Measurements from ENCODE around the gene MPIG6B.

MPIG6B gene

GRCh38 chr6:31740397-31741223, 17.4 kb downstream of the MPIG6B start:
- DNase-seq (ENCODE audit: low read depth) = peak; percentile 86
- TF ChIP-seq MYC (IDR thresholded peaks at IDR 0.05; ENCODE audit: low read depth, low read length) (no peak), POLR2A (IDR thresholded peaks at IDR 0.05; ENCODE audit: extremely low read depth, insufficient read length) (peak; percentile 28)
- peak overlapping the region; percentile 89 for H3K4me3 ChIP-seq (ENCODE audit: low read depth, low read length)

DNA sequence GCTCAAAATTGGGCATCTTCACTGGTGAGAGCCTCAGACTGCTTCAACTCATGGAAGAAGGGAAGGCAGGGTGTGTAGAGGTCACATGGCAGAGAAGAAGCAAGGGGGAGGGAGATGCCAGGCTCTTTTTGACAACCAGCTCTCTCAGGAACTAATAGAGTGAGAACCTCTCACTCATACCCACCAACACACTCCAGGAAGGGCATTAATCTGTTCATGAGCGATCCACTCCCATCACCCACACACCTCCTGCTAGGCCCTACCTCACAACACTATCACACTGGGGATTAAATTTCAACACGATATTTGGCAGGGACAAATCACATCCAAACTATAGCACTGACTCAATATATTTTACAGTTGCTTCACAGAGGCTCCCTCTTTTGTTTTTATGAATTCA, 18.6 kb downstream of the MPIG6B start:
- no peak overlapping the region for H3K4me3 ChIP-seq (ENCODE audit: low read depth, low read length)

GRCh38 chr6:31742894-31743293, 19.7 kb downstream of the MPIG6B start:
- no peak for DNase-seq (ENCODE audit: low read depth)
- TF ChIP-seq MYC (IDR thresholded peaks at IDR 0.05; ENCODE audit: low read depth, low read length) = no peak
- TF ChIP-seq, protein P1, sequence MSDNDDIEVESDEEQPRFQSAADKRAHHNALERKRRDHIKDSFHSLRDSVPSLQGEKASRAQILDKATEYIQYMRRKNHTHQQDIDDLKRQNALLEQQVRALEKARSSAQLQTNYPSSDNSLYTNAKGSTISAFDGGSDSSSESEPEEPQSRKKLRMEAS (IDR thresholded peaks at IDR 0.05; ENCODE audit: low read depth, low read length) = no peak
- no peak for TF ChIP-seq CTCF (IDR thresholded peaks at IDR 0.05; ENCODE audit: low read depth, low read length)
- TF ChIP-seq POLR2A (IDR thresholded peaks at IDR 0.05; ENCODE audit: extremely low read depth, insufficient read length) = no peak
- H3K4me3 ChIP-seq (ENCODE audit: low read depth, low read length) = no peak overlapping the region

More for the DNA sequence above, 18.6 kb downstream of the MPIG6B start:
- TF ChIP-seq POLR2A (IDR thresholded peaks at IDR 0.05; ENCODE audit: extremely low read depth, insufficient read length) (no peak), MYC (IDR thresholded peaks at IDR 0.05; ENCODE audit: low read depth, low read length) (no peak), CTCF (IDR thresholded peaks at IDR 0.05; ENCODE audit: low read depth, low read length) (no peak)
- TF ChIP-seq, protein P1 (IDR thresholded peaks at IDR 0.05; ENCODE audit: low read depth, low read length) = no peak
- DNase-seq (ENCODE audit: low read depth) = no peak

- DNase-seq (ENCODE audit: low read depth) = no peak
- H3K4me3 ChIP-seq (ENCODE audit: low read depth, low read length) = no peak overlapping the region
- TF ChIP-seq MYC (IDR thresholded peaks at IDR 0.05; ENCODE audit: low read depth, low read length) = no peak
Measured at GRCh38 chr6:31744422-31744821, 21.2 kb downstream of the MPIG6B start.

DNA sequence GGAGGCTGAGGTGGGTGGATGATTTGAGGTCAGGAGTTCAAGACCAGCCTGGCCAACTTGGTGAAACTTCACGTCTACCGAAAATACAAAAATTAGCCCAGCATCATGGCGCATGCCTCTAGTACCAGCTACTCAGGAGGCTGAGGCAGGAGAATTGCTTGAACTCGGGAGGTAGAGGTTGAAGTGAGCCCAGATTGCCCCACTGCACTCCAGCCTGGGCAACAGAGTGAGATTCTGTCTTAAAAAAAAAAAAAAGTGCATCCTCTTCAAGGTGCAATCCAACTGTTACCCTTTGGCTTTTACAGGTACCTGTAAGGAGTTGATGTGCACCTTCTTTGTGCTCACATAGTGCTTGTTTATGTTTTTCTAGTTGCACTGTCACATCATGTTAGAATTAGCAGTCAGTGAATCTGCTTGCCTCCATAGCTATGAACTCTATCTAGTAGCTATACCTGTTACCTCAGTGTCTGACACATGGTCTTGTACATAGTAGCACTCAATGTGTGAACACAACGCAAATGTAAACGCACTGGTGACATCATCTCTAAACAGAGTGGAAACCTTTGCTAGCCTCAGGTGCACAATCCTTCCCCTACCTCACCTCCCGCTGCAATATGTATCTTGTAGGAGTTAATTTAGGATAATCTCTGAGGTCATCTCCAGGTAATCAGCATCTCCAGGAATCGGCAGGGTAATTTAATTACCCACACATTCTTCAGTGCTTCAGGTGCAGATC, 26.3 kb downstream of the MPIG6B start:
- no peak for TF ChIP-seq CTCF (IDR thresholded peaks at IDR 0.05; ENCODE audit: low read depth, low read length)
- TF ChIP-seq, protein P1 (IDR thresholded peaks at IDR 0.05; ENCODE audit: low read depth, low read length) = no peak
- TF ChIP-seq POLR2A (IDR thresholded peaks at IDR 0.05; ENCODE audit: extremely low read depth, insufficient read length) = no peak
- TF ChIP-seq MYC (IDR thresholded peaks at IDR 0.05; ENCODE audit: low read depth, low read length) = no peak
- H3K4me3 ChIP-seq (ENCODE audit: low read depth, low read length) = no peak overlapping the region
- DNase-seq (ENCODE audit: low read depth) = no peak

DNA sequence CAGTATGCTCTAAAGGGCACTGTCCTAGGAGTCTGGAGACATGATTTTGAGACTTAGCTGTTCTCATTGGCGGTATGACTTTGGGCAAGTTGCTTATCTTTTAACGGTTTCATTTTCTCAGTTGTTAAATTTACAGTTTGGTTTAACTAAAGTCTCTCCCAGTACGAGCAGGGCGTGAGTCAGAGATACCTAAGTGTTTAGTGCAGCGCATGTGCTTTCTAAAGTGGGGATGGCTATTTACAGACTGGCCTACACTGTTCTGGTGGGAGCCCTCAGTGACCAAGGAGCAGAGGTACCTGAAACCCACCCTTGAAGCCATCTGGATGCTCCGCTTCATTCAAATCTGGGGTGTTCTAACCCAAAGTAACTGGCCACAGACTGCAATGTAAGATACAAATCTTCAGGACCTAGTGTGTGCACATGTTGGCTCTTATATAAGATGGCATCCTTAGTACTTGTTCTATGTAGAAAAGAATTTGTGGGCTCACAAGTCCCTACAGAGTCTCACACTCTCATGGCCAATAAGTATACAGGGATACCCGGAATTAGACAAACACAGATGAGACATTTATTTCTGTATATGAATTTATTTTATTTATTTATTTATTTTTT, 27.3 kb downstream of the MPIG6B start:
- no peak for DNase-seq (ENCODE audit: low read depth)

More for the DNA sequence above, 27.3 kb downstream of the MPIG6B start:
- H3K4me3 ChIP-seq (ENCODE audit: low read depth, low read length) = no peak overlapping the region
- TF ChIP-seq MYC (IDR thresholded peaks at IDR 0.05; ENCODE audit: low read depth, low read length) = no peak
- TF ChIP-seq CTCF (IDR thresholded peaks at IDR 0.05; ENCODE audit: low read depth, low read length) = no peak
- no peak for TF ChIP-seq POLR2A (IDR thresholded peaks at IDR 0.05; ENCODE audit: extremely low read depth, insufficient read length)
- TF ChIP-seq, protein P1 (IDR thresholded peaks at IDR 0.05; ENCODE audit: low read depth, low read length) = no peak

Data from NB4 (cell line).